Measurements from ENCODE around the gene PRDM16.

DNA sequence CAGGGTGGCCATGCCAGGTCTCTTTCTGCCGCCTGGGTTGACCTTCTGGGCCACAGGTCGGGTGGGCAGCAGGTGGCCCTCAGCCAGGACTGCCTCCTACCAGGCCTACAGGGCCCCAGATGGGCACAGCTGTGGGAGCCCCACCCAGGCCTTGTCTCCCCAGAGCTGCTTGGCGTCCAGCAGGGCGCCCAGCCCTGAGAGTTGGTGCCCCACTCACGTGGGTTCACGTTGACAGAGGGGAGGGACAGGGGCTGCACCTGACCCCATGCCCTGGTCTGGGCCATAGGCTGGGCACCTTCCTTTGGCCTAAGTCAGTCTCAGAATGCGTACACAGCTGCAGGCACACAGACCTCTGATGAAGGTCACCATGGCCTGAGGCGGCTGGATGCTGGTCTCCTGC is 16.7 kb downstream of the PRDM16 start:
- TF ChIP-seq, protein P1, sequence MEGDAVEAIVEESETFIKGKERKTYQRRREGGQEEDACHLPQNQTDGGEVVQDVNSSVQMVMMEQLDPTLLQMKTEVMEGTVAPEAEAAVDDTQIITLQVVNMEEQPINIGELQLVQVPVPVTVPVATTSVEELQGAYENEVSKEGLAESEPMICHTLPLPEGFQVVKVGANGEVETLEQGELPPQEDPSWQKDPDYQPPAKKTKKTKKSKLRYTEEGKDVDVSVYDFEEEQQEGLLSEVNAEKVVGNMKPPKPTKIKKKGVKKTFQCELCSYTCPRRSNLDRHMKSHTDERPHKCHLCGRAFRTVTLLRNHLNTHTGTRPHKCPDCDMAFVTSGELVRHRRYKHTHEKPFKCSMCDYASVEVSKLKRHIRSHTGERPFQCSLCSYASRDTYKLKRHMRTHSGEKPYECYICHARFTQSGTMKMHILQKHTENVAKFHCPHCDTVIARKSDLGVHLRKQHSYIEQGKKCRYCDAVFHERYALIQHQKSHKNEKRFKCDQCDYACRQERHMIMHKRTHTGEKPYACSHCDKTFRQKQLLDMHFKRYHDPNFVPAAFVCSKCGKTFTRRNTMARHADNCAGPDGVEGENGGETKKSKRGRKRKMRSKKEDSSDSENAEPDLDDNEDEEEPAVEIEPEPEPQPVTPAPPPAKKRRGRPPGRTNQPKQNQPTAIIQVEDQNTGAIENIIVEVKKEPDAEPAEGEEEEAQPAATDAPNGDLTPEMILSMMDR (IDR thresholded peaks at IDR 0.05) = no peak
- TF ChIP-seq POLR2A (IDR thresholded peaks at IDR 0.05) = no peak
